Measurements from ENCODE around the gene PITPNC1.
"Not testable (repeated sequence)": the region's sequence is repeated elsewhere in the genome, so short reads cannot be mapped to it uniquely, and the experiment has no call there.

Gene PITPNC1

GRCh38 chr17:67639979-67640378, 262.9 kb downstream of the PITPNC1 start:
- DNase-seq (ENCODE audit: low read depth in 2 of 2, low spot score in 1 of 2), result no peak

- no peak for DNase-seq (ENCODE audit: low read depth in 2 of 2, low spot score in 1 of 2)
Measured at GRCh38 chr17:67642488-67642887, 265.4 kb downstream of the PITPNC1 start.

- DNase-seq (ENCODE audit: low read depth in 2 of 2, low spot score in 1 of 2), result no peak
Measured at GRCh38 chr17:67644061-67644460, 267.0 kb downstream of the PITPNC1 start.

GRCh38 chr17:67645195-67645594, 268.1 kb downstream of the PITPNC1 start:
- DNase-seq (ENCODE audit: low read depth in 2 of 2, low spot score in 1 of 2), result not testable (repeated sequence)

GRCh38 chr17:67646472-67646871, 269.4 kb downstream of the PITPNC1 start:
- DNase-seq (ENCODE audit: low read depth in 2 of 2, low spot score in 1 of 2), result no peak

GRCh38 chr17:67647482-67647881, 270.4 kb downstream of the PITPNC1 start:
- no peak for DNase-seq (ENCODE audit: low read depth in 2 of 2, low spot score in 1 of 2)

GRCh38 chr17:67648032-67648905, 271.2 kb downstream of the PITPNC1 start:
- no peak for DNase-seq (ENCODE audit: low read depth in 2 of 2, low spot score in 1 of 2)

- DNase-seq (ENCODE audit: low read depth in 2 of 2, low spot score in 1 of 2), result not testable (repeated sequence)
Measured at GRCh38 chr17:67648906-67649295, 271.8 kb downstream of the PITPNC1 start.

- DNase-seq (ENCODE audit: low read depth in 2 of 2, low spot score in 1 of 2), result no peak
Measured at GRCh38 chr17:67649891-67650290, 272.8 kb downstream of the PITPNC1 start.

- DNase-seq (ENCODE audit: low read depth in 2 of 2, low spot score in 1 of 2), result not testable (repeated sequence)
Measured at GRCh38 chr17:67651218-67651579, 274.1 kb downstream of the PITPNC1 start.

- DNase-seq (ENCODE audit: low read depth in 2 of 2, low spot score in 1 of 2), result no peak
Measured at GRCh38 chr17:67652433-67652832, 275.4 kb downstream of the PITPNC1 start.

GRCh38 chr17:67655478-67656148, 278.5 kb downstream of the PITPNC1 start:
- no peak for DNase-seq (ENCODE audit: low read depth in 2 of 2, low spot score in 1 of 2)

- DNase-seq (ENCODE audit: low read depth in 2 of 2, low spot score in 1 of 2), result no peak
Measured at GRCh38 chr17:67656494-67657203, 279.6 kb downstream of the PITPNC1 start.

GRCh38 chr17:67657596-67657995, 280.5 kb downstream of the PITPNC1 start:
- no peak for DNase-seq (ENCODE audit: low read depth in 2 of 2, low spot score in 1 of 2)

GRCh38 chr17:67658265-67658664, 281.2 kb downstream of the PITPNC1 start:
- no peak for DNase-seq (ENCODE audit: low read depth in 2 of 2, low spot score in 1 of 2)

GRCh38 chr17:67659028-67659427, 281.9 kb downstream of the PITPNC1 start:
- DNase-seq (ENCODE audit: low read depth in 2 of 2, low spot score in 1 of 2), result no peak

GRCh38 chr17:67662712-67663111, 285.6 kb downstream of the PITPNC1 start:
- DNase-seq (ENCODE audit: low read depth in 2 of 2, low spot score in 1 of 2), result no peak

GRCh38 chr17:67663457-67663856, 286.4 kb downstream of the PITPNC1 start:
- DNase-seq (ENCODE audit: low read depth in 2 of 2, low spot score in 1 of 2), result no peak

GRCh38 chr17:67666028-67666427, 288.9 kb downstream of the PITPNC1 start:
- DNase-seq (ENCODE audit: low read depth in 2 of 2, low spot score in 1 of 2), result no peak

GRCh38 chr17:67666710-67667109, 289.6 kb downstream of the PITPNC1 start:
- no peak for DNase-seq (ENCODE audit: low read depth in 2 of 2, low spot score in 1 of 2)

- no peak for DNase-seq (ENCODE audit: low read depth in 2 of 2, low spot score in 1 of 2)
Measured at GRCh38 chr17:67671493-67671892, 294.4 kb downstream of the PITPNC1 start.

All from stimulated activated CD8-positive, alpha-beta memory T cell treated with anti-CD3 and anti-CD28 coated beads, Interleukin-4, amount 100 ng/mL, for 1 hour (primary cell).